Stimulated activated CD4-positive, alpha-beta T cell treated with anti-CD3 and anti-CD28 coated beads, Interleukin-4, amount 100 ng/mL, for 4 hours (primary cell): ENCODE results near the gene ASF1B.
"Not testable (repeated sequence)": the region's sequence is repeated elsewhere in the genome, so short reads cannot be mapped to it uniquely, and the experiment has no call there.

Experiments
- DNase-seq, 2 experiments: peaks; one replicate each; pipeline ENCODE4 v3.0.0-alpha.2; 2020

The ASF1B gene

DNA sequence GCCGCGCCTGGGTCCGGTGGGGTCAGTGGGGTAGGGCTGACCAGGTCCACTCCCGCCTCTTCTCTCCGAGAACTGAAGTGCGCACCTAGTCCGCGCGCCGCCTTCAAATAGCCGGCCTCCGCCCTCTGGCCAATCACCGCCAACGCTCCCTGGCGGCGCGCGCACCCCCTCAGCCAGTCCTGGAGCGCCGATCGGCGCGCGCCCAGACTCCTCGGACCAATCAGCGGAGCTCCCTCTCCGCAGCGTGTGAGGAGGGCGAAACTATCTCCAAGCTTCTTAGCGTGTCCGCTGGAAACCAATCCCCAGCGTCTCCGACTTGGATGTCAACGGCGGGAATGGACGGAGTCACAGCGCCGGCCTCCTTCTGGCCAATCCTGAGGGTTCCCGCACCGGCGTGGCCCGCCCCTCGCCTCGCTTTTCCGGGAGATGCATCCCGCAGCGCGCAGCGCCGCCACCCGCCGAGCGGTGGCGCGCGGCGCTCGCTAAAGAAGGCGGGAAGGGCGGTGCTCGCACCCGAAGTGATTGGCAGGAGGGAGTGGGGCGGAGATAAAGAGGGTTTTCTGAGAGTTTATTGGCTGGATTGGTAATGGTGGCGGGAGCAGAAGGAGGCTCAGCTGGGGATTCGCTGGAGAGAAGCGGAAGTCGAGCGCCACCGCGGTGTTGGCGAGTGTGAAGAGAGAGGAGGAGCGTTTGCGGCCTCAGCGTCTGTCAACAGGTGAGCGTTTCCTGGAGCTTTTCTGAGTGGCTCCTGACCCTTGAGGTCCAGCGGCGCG lies at the start of gene ASF1B:
ASF1B (minus strand) TSS at position 81 of the 773 bp plus-strand sequence. CDS start 133 bp downstream, outside the sequence.
- peak; percentile 94 to 97 for DNase-seq

DNA sequence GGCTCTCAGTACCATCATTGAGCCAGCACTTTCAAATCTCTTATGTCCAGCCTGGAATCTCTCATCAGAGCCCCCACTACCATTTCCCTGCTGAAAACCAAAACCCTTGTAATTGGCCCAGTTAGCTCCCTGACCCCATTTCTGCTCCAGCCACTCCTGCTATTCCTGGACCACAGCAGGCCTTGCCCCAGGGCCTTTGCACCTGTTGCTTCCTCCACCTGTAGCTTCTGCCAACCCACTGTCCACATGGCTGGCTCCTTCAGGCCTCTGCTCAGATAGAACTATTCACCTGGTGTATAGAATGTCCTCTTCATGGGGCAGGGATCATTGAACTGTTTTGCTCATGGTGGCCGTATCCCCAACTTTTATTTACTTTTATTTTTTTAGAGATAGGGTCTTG lies 49.3 kb upstream of the ASF1B start:
- not testable (repeated sequence) for DNase-seq

DNA sequence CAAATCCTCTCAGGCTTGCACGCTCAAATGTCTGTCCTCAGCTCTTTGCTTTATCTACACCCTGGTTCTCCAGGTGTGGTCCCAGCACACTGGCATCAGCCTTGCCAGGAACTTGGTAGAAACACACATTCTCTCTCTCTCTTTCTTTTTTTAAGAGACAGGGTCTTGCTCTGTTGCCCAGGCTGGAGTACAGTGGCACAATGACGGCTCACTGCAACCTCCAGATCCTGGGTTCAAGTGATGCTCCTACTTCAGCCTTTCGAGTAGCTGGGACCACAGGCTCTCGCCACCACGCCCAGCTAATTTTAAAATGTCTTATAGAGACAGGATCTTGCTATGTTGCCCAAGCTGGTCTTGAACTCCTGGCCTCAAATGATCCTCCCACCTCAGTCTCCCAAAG lies 48.8 kb upstream of the ASF1B start:
- no peak for DNase-seq

DNA sequence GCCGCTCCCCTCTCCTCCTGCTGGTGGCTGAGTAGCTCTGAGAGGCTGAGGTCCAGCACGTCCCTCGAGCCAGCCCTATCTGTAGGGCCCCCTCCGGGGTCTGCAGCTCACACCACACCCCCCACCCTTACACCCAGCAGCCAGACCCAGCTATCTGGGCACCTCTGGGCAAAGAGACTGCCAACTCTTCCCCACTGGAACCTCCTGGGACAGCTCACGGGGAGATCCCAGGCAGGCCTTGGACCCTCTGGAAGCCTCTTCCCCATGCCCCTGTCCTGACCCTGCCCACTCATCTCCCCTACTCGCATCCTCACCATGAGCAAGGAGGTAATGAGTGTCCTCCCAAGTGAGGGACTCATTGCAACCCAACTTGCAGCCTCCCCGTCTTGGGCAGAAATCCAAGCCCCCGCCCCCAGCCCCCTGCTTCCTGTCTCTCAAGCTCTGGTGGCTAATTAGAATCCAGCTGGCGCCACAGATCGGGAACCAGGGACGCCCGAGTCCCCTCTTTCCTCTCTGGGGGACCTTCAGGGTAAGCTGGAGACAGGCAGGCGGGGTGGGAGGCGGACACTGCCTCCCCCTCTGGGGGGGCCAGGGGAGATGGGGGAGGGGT lies 47.5 kb upstream of the ASF1B start:
- no peak for DNase-seq

DNA sequence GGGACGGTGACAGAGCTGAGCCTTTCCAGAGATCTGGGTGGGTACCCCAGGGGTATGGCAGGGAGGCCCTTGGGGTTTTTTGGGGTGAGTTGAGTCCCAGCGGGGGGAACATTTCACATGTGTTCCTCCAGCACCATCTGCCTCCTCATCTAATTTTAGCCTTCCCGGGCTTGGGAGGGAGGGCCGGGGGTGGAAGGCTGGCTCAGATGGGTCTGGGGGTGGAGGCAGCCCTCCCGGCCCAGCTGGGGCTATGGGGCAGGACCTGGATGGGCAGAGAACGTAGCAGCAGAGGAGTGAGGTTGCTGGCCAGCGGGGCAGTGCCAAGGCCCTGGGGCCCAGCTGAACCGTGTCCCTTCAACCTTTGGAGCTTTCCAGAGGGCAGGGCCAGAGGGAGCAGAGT lies 46.1 kb upstream of the ASF1B start:
- no peak for DNase-seq

DNA sequence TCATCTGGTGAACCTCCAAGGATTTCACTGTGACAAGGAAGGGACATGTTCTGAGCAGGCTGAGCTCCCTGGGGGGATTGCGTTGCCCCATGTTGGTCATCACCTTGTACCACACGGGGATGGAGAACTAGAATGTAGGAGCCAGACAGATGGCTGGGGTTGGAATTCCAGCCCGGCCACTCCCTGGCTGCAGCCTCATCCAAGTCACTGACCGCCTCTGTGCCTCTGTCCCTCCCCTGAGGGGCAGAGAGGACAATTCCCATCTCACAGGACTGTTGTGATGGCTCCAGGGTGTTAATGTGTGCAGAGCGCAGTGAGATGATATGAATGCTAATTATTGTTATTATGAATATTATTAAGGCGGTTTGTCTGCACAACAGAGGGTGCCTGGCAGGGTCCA lies 45.5 kb upstream of the ASF1B start:
- DNase-seq: no peak

DNA sequence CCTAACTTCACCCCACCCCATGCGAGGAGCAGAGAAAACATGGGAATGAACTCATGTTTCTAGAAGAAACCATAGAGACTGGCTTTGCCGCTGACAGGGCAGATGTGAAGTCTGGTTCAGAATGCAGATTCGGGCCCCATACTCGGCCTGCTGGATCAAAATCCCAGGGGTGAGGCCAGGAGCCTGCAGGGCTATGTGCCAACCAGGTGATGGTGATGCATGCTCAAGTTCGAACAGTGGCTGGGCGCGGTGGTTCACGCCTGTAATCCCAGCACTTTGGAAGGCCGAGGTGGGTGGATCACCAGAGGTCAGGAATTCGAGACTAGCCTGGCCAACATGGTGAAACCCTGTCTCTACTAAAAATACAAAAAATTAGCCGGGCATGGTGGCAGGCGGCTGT lies 44.8 kb upstream of the ASF1B start:
- DNase-seq: not testable (repeated sequence)

DNA sequence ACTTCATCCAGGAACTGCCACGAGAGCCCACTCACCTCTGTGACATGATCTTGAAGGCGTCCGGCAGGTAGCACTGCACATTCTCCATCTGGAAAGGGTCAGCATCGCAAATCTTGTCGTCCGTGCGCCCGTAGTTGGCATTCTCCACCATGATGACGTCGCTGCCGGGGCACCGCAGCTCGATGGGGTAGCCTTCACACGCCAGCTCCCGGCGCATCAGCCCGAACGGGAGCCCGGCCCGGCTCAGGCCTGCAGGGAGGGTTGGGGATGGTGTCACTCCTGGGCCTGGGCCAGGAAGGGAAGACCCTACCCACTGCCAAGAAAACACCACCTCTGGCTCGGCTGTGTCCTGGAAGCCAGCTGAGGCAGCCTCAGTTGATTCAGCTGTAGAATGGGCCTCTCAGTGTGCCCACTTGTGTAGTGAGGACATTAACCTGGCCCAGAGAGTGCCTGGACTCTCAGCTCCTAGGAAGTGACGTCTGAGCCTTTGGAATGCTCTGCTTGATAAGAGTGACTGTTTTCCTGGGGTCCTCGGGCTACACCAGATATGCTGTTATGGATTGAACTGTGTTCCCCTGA lies 41.2 kb upstream of the ASF1B start:
- DNase-seq: no peak

DNA sequence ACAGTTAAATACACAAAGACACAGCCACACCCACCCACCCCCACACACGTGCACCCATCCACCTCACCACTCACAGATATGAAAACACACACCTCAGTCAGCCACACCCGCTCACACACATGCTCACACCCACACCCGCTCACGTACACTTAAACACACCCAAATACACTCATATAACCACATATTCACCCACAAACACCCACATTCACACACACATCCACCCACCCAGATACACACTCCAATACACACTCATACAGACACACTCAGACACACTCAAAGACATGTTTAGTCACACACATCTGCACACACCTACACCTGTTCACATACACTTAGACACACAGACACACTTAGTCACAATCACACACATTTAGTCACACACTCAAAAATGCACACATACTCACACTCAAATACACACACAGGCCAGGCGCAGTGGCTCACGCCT lies 39.0 kb upstream of the ASF1B start:
- peak in 1 of 2 experiments; percentile 27 for DNase-seq

DNA sequence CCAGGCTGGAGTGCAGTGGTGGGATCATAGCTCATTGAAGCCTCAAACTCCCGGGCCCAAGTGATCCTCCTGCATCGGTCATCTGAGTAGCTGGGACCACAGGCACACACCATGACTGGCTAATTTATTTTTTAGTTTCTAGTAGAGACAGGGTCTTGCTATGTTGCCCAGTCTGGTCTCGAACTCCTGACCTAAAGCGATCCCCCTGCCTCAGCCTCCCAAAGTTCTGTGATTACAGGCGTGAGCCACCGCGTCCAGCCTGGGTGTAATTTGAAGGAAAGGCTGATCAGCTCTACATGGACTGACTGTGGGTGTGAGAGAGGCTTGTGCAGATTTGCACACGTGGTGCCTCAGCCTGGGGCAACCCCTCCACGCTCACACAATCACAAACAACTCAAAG lies 38.5 kb upstream of the ASF1B start:
- no peak for DNase-seq

DNA sequence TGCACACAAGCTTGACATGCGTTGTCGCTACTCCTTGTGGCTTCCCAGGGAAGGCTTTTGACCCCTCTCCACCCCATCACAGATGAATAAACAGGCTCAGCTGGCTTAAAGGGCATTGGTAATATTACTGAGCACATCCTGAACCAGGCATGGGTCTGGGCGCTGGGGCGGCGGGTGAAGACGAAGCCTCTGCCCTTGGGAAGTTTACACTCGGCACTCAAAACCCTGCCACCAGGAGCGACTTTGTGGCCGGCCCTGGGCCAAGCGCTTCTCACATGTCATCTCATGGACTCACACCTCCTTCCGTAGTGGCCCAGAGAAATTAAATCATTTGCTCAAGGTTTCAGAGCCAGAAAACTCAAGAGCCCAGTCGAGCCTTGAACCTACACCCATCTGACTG lies 32.6 kb upstream of the ASF1B start:
- no peak for DNase-seq

DNA sequence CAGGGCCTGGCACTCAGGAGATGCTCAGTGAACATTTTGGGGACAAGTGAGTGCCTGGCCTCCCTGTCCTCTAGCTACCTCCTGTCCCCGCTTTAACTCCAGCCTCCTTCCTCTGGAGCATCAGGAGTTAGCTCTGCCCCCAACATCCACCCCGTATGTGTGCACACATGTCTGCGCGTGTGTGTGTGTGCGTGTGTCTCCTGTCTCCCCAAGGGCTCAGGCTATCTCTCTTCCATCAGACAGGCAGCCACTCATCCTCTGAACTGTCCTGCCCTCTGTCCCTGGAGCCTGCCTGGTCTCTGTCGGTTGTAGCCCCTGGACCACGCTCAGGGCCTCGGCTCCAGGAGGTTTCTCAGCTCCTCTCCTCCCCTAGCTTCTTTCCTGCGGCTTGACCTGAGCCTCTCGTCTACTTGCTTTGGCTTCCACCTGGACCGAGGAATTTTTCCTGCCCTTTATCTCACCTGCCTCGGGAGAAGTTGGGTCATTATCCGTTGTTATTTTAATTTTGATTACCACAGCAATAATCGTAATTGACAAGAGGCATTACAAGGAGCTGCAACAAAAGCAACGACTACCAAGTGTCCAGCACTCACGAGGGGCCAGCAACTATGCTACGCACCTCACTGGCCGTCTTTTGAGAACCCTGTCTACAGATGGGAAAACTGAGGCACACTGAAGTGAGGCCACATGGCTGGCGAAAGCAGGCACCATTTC lies 32.0 kb upstream of the ASF1B start:
- no peak for DNase-seq

DNA sequence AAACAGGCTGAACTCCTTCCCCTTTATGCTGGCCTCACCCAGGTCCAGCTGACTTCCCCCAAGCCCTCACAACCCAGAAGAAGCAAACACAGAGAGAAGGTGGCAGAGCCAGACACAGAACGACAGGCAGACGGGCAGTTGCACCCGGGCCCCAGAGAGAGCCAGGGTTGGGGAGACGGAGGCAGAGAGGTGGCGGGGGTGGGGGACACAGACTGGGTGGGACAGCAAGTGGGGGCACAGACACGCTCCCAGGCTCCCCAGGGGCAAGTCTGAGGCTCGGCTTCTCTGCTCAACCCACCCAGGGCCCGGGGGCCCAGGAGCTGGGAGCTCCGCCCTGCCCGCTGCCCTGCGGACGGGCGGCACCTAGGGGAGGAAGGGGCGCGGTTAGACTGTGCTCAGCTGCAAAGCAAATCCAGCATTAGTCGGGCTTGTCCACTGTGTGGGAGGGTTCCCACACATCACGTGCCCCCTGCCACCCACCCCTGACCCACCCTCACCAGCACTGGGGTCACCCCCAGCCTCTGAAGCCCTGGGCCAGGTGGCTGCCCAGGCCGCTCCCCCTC lies 31.3 kb upstream of the ASF1B start:
- peak in 1 of 2 experiments; percentile 22 for DNase-seq

DNA sequence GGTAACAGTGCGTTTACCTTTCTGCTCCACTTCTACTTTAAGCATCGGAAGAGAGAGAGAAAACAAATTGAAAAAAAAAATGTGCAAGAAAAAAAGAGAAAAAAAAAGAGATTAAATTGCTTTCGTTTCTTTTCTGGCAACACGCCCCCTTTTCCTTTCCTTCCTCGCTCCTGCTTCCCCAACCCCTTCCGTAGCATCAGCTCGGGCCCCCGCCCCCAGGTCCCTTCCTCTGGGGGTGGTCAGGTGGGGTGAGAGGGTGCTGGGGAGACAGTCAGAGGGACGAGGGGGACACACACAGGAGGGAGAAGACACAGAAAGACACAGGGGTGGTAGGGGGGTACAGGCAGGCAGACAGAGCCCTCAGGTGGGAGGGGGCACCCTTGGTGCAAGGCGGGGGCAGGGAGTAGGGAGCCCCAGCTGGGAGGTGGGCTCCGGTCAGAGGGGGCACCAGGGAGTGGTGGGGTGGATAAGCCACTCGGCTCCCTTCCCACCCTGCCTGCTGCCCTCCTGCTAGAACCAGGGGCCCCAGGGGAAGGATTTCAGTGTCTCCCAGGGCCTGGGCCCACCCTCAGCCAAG lies 30.7 kb upstream of the ASF1B start:
- DNase-seq: peak in 1 of 2 experiments; percentile 21

DNA sequence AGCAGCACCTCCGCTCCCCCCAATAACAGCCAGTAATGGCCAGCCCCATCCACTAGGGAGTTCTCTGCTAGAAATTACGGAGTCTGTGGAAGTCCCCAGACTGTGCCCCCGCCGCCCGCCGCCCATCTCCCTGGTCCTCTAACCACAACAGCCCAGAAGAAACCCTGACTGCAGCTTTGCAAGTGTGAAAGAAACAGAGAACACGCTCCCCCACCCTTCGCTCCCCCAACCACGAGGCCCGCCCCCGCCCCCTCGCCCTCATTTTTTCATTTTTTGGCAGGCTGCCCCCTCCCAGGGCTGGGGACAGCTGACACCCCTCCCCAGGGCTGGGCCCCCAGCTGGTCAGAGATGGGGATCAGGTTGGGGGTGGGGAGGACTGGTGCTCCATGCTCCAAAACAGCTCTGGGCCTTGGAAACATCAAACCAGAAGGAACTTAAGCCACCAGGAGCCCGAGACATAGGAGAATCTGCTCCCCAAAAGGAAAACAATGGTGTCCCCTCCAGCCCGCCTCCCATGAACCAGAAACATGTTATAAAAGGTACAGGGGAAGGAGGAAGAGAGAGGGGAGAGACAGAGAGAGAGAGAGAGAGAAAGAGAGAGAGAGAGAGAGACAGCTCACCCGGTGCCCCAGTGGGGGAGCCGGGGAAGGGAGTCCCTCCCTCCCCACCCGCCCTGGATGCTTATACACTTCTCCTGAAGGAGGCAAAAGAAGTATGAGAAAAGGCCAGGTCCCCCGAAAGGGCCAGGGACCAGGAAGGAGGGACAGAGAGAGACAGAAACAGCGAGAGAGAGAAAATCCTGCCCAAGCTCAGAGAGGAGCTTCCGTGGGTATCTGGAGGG lies 29.8 kb upstream of the ASF1B start:
- DNase-seq: no peak

DNA sequence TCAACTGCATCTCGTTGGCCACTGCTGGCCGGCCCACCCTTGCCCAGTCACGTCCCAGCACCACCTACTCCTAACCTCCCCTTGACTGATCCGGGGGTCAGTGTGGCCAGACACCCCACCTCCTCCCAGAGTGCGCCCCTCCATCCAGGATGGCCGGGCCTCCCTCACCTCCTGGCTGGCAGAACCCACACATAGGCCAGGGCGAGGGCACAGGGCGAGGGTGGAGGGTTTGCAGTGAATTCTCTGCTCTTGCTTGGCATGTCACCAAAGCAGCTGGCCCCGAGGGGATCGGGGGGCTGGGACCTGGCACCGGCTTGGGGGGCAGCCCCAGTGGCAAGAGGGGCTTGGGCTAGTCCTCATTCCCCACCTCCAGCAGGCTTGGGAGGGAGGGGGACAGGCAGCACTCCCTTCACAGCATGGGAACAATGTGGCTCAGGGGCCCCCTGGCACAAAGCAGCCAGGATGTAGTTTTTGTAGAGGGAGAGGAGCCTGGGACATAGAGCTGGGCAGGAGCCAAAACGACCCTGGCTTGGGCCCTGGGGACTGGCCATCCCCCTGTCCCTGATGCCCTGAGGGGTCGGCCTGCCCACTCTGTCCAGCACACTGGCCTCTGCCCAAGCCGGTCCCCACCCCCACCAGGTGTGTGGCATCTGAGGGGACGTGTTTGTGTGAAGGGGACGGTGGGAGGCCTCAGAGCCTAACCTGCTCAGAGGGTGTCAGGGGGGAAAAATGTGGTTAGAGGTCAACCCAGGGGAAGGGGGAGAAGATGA lies 28.5 kb upstream of the ASF1B start:
- no peak for DNase-seq

DNA sequence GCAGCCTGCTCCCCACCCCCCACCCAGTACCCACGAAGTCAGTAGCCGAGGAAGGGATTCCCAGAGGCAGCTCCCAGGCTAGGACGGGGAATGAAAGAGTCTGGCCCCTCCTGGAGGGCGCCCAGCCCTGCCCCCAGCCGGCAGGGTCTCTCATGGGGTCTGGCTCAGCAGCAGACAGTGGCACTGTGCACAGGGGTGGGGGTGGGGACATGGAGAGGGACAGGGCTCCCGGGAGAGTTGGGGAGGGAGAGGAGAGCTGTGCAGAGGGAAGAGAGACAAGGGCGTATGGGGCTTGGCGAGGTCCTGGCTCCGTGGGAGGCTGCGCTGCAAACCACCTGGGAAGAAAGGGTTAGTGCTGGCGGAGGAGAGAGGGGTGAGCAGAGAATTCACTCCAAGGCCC lies 27.7 kb upstream of the ASF1B start:
- DNase-seq: no peak

DNA sequence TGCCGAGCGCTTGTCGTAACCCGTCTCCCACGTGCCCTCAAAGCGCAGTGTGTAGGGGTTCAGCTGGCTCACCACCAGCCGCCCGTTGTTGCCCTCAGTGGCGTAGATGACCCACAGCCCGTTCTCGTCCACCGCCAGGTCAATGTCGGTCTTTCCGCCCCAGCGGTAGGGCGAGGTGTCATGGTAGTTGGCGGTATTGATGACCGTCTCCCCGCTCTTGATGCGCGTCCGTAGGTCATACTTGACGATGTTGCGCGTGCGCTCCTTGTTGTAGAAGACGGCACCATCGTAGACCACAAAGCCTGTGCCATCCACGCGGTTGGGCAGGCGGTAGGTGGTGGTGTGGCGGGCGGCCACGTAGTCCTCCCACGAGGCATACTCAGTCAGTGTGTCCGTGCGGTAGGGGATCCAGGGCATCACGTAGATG lies 26.5 kb upstream of the ASF1B start:
- DNase-seq: no peak

DNA sequence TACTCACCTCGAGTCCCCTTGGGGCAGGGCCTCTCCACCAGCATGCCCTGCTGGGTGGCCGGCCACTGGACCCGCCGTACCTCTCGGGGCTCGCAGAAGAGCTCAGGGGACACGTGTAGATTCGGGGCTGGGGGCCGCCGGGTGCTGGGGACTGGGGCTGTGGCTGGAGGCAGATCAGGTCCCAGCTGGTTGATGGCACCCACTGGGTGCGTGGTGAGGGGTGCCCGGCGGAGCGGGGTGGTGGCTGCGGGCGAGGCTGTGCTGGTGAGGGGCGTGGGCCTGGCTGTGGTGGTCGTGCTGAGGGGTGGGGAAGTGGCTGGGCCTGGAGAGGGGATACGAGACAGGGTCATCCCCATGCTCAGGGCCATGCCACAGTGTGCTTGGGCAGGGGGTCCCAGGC lies 24.9 kb upstream of the ASF1B start:
- no peak for DNase-seq

DNA sequence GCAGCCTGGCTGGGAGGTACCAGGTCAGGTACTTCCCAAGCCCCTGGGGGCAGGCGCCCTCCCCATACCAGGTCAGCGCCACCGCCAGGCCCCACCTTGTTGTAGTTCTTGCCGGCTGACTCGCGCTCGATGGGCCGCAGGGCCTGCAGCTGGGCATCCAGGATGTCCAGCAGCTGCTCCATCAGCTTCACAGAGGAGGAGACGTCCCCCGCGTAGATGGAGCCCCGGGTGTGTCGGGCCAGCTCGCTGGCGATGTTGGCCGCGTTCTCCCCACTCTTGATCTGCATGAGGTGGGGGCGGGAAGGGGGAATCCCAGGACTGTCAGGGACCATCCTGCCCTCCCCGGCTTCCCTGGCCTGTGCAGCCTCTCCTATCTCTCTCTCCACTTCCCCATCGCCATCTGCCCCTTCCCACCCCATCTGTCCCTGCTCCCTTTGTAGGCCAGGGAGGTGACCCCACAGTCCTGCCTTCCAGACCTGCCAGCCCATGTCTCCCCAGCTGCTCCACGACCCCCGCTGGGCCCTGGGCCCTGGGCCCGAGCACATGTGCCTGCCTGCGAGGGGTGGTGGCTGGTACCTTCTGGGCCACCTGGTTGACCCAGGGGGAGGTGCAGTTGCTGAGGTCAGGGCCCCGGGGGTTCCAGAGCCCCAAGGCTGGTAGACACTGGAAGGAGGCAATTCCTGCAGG lies 23.8 kb upstream of the ASF1B start:
- no peak for DNase-seq
